GM10266 (cell line): Measurements from ENCODE around the gene KDELR3.
"Not testable (repeated sequence)": the region's sequence is repeated elsewhere in the genome, so short reads cannot be mapped to it uniquely, and the experiment has no call there.

Source experiments
- DNase-seq: peaks from one replicate; pipeline ENCODE4 v3.0.0; 2012; ENCODE audit errors: extremely low spot score
- TF ChIP-seq, protein P1 (sequence below): IDR thresholded peaks from 2 replicates; pipeline ENCODE4 v1.5.1; 2012; ENCODE audit warnings: mild to moderate bottlenecking, low read depth; ENCODE audit not compliant: control insufficient read depth, insufficient read depth; ENCODE audit errors: missing control alignments

The KDELR3 gene

DNA sequence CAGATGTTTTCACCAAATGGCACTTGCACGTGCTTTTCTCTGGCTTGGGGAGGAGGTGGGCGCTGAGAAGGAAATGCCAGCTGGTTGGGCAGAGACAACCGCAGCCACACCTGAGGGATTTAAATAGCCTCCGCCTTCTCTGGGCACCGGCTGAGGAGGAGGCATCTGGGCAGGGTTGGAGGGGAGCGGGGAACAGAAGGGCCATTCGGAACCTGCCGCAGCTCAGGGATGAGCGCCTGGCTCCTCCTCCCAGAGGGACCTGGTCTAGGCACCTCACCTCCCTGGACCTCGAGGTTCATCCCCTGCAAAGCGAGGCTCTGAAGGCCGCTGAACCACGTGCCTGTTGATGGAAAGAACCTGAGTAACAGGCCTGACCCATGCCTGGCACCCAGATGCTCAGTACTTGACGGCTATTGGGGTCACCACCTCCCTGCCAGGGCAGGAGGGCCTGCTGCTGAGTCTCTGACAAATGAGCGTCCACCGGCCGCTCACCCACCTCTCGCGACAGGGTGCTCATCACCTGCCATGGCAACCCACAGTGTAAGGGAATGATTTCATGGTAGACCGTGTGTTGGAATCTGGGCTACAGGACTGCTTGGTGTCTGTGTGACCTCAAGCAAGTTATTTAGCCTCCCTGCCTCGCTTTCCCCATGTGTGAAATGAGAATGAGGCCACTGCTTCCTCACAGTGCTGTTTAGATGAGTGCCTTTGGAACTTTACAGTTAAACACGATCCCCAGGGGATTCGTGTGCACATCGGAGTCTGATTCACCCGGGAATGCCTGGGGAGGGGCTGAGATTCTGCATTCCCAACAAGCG, 2.0 kb upstream of the KDELR3 start:
- TF ChIP-seq, protein P1, sequence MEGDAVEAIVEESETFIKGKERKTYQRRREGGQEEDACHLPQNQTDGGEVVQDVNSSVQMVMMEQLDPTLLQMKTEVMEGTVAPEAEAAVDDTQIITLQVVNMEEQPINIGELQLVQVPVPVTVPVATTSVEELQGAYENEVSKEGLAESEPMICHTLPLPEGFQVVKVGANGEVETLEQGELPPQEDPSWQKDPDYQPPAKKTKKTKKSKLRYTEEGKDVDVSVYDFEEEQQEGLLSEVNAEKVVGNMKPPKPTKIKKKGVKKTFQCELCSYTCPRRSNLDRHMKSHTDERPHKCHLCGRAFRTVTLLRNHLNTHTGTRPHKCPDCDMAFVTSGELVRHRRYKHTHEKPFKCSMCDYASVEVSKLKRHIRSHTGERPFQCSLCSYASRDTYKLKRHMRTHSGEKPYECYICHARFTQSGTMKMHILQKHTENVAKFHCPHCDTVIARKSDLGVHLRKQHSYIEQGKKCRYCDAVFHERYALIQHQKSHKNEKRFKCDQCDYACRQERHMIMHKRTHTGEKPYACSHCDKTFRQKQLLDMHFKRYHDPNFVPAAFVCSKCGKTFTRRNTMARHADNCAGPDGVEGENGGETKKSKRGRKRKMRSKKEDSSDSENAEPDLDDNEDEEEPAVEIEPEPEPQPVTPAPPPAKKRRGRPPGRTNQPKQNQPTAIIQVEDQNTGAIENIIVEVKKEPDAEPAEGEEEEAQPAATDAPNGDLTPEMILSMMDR = no peak
- DNase-seq = no peak

GRCh38 chr22:38467438-38467903, 425 bp upstream of the KDELR3 start:
- DNase-seq = no peak
- TF ChIP-seq, protein P1 = no peak

DNA sequence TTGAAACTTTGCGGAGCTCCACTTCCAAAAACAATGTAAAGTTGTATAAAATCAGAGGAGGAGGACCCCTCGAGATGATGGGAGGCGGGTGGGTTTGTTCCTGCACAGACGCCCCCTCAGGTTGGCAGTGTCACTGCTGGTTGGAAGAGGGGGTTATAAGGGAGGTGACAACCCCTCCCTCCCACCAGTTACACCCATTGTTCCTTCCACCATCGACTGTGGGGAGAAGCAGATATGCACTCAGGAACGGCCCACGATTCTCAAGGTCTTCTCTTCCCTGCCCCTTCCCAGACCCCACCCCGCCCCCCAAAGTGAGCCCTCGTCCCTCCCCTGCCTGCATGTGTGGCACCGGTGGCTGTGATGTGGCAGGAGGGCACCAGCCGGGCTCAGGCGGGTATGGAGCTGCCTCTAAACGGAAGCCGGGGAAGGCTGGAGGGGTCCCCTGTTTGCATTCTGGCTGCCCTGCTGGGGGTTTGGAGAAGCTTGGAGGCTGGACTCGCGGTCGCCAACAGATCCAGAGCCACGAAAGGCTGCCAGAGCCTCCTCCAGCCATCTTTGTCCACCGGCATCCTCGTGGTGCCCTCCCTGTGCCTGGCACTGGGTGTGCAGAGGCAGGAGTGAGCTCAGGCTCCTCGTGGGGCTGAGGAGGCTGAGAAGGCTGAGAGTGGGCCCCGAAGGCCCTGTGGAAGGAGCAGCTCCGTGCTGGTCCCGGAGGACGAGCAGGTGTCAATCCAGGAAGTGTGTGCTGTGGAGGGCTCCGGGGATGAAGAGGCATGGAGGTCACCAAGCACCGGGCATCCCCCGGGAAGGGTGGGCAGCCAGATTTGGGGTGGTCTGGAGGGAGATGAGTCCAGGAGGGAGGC, 778 bp downstream of the KDELR3 start:
- DNase-seq = no peak
- TF ChIP-seq, protein P1 = no peak

- TF ChIP-seq, protein P1 = no peak
- DNase-seq = no peak
These were observed 1.4 kb downstream of the KDELR3 start for GRCh38 chr22:38469306-38469781.

- DNase-seq = not testable (repeated sequence)
These were observed 2.3 kb downstream of the KDELR3 start for GRCh38 chr22:38470179-38470578.

DNA sequence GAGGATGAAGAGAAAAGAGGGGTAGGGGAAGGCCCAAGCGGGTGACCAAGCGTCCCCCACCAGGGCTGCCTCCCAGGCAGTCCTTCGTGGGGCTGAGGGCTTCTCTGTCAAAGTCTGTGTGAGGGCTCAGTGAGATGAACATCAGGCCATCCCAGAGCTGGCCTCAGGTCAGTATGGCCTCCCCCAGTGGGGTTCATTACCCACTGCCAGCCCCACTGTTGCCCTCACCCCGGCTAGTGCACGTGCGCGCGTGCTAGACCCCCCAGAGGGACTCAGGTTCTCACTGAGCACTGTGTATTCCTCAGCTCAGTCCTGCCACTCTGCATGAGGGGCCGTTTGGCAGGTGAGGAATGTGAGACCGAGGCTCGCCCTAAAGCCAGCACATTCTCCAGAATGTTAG, 3.3 kb downstream of the KDELR3 start:
- no peak for DNase-seq
- TF ChIP-seq, protein P1 = no peak

DNA sequence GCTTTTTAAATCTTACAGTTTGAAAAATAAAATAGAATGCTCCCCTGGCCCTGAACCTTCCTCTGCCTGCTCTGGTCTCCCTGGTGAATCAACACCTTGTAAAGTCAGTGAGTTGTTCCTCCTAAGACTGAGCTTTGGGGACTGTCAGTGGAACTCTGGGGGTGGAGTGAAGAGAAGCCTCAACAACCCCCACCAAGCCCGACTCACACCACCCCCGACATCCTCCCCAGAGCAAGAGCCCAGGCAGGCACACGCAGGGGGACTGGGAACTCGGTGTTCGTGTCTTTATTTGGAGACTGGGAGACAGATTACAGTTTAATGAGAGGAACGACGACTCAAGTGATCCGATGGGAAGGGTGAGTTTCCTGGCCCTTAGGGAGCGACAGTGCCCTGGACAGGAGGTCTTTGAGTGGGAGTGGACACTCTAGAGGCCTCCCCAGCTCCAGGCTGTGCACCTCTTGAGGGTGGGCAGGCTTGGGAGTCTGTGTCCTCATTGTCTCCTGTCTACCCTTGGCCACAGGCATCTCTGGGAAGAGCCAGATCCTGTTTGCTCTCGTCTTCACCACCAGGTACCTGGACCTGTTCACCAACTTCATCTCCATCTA, 6.2 kb downstream of the KDELR3 start:
- DNase-seq = no peak
- TF ChIP-seq, protein P1 = no peak
